ENCODE measurements around the gene PTRHD1. TPM values are rescaled to one million over a fixed set of nuclear protein-coding genes. Genes with fewer than 3 reads are reported as not detected.

Gene PTRHD1
- total RNA-seq, 4 donors from 2014 or later, result 10.2 to 35.1 (median 23.3) TPM

DNA sequence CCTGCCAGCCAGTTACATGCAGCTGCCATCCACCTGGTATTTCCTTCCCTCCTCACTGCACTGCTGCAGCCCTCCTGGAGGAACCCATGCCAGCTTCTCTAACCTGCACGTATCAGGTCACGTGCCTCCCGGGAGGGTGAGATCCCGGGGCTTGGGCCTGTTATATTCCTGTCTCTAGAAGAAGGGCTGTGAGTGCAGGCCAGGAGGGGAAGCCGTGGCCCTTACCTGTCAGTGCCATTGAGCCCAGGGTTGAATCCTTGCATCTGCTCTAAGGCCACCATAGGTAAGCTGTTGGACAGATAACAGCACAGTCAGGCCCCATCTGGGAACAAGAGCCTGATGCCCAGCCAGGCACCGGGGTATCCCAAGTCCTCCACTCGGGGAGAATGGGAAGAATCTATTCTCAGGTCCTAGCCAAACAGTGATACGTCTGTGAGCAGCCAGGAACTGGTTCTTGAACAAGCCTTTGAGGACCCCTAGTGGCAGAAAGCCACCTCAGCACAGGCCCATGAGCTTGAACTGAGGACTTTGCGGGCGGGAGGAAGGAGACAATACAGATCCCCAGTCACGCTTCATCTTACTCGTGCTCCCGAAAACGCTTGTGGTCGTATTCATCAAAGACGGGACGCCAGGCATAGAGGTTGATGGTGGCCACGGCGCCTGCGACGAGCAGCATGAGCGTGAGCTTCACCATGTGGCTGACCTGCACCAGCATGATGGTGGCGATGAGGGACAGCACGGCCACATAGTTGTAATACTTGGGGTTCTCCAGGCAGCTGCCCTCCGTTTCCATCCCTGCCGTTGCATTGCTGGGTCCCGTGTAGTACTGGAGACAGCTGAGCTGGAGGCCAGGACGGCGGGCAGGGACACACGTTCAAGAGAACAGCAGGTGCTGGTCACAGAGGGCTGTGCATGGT, 34.4 kb upstream of the PTRHD1 start:
- TF ChIP-seq CTCF (IDR thresholded peaks at IDR 0.05; ENCODE audit: low read depth), result no peak

DNA sequence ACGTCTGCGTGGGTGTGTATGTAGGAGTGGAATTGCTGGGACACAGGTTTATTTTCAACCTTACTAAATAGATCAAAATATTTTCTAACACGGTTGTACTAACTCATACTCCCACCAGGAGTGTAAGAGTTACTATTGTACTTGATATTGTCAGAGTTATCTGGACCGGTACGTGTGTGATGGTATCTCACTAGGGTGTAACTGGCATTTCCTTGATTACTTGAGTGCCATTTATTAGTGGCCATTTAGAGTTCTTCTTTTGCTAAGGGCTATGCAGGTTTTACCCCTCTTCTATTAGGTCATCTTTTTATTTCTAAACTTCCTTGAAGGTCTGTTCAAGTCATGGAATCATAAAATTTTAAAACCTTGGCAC, 33.6 kb upstream of the PTRHD1 start:
- no peak for TF ChIP-seq CTCF (IDR thresholded peaks at IDR 0.05; ENCODE audit: low read depth)

DNA sequence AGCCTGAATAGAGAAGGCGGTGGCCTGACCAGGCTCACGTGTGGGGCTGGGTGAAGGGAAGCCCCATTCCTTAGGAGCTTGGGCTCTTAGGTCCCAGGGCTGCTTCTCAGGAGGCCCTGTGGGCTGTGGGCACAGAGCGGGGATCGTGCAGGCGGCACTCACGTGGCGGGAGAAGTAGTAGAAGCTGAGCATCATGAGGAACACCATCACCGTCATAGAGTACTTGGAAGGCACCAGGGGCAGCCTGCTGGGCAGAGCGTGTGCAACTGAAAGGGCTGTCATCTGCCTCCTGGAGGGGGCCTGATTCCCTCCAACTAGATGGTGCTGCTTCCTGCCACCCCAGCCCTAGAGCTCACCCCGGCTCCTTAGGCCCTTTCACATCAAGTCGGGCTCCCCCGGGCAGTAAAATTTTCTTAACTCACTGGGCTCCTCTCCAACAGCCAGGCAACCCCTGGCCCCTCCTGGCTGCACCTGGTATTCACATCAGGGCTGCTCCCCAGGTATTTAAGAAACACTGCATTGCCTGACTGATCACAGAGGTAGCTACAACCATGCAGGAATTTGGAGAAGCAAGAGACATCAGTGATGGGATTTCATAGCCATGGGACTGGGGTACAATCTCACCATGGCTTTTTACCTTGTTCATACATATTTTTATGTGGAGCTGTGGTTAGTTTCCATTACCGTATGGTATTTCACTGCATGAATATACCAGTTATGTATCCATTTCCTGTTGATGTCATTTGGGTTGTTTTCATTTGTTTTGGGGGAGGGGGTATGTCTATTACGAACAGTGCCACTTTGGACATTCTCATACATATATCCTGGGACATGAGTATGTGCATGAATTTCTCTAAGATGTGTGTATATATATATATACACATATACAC, 32.9 kb upstream of the PTRHD1 start:
- no peak for TF ChIP-seq CTCF (IDR thresholded peaks at IDR 0.05; ENCODE audit: low read depth)

DNA sequence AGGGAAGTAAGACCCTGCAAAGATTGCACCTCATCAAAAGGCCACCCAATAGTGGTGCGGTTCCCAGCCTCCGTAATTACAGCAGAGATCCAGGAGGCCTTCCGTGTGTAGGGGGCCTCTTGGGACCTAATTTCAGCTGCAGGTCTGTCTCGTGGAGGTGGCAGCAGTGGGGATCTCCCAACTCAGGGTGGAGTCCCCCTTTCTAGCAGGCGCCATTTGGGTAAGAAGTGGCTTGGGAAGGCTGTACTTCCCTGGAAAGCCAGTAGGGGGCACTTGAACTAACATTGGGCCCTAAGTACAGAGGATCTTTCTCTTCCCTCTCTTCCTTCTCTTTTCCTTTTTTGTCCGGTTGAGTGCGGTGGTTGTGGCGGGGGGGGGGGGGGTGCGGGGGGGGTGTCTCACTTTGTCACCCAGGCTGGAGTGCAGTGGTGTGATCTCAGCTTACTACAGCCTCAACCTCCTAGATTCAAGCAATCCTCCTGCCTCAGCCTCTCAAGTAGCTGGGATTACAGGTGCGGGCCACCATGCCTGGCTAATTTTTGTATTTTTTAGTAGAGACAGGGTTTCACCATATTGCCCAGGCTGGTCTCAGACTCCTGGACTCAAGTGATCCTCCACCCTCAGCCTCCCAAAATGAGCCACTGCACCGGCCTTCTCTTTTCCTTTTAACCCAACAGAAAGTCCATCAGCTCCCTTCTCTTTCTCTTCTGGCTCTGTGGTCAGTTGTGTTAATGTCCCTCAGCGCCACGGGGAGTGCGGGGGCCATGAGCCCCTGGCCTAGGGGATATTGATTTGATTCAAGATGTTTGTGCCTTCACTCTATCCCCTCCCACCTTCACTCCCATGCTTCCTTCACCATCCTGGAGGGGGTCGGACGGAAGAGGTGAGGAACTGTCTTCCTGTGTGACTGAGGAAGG, 32.0 kb upstream of the PTRHD1 start:
- TF ChIP-seq CTCF (IDR thresholded peaks at IDR 0.05; ENCODE audit: low read depth), result no peak

GRCh38 chr2:24824071-24824588, 30.9 kb upstream of the PTRHD1 start:
- no peak for TF ChIP-seq CTCF (IDR thresholded peaks at IDR 0.05; ENCODE audit: low read depth)

DNA sequence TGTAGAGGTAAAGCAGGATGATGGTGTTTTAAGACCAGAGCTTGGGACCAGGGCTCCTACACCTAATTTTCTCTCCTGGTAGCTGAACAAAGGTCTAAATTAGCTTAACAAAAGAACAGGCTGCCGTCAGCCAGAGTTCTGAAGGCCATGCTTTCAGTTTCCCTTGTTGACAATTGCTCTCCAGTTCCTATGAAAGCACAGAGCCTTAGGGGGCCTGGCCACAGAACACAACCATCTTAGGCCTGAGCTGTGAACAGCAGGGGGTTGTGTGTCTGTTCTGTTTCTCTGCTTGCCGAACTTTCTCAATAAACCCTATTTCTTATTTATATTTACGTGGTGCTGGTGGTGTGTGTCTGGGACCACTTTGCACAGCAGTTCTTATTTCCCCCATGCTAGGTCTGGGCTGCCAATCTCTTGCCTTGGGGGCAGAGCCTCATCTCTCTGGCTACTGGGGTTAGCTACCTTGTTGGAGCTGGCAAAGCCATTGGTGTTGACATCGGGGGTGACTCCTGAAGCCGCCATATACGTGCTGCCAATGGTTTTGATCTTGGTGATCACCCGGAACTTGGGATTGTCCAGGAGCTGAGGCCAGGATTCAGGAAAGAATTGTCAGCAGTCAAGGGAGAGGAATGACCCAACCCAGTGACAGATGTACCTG, 29.0 kb upstream of the PTRHD1 start:
- TF ChIP-seq CTCF (IDR thresholded peaks at IDR 0.05; ENCODE audit: low read depth), result no peak
